Motor neuron (in vitro differentiated cells): ENCODE measurements around the gene DPAGT1. TPM values are rescaled to one million over a fixed set of nuclear protein-coding genes. Genes with fewer than 3 reads are reported as not detected.
"Not testable (repeated sequence)": the region's sequence is repeated elsewhere in the genome, so short reads cannot be mapped to it uniquely, and the experiment has no call there.

ENCODE experiments used
- ATAC-seq, 8 experiments: fragments of 200-7000 bp; cut with Tn5 transposase; replicated peaks in 6 of 8; 2 replicates each; pipeline ENCODE4 v1.8.0; 2021; ENCODE audit warnings: mild to moderate bottlenecking in 8 of 8, moderate library complexity in 8 of 8
- H3K27ac ChIP-seq, 2 donors: fragments of 250-450 bp; sonication (Bioruptor Pico); 2 replicates each; pipeline ENCODE4 v1.9.0; 2021; ENCODE audit warnings: antibody characterized with exemption in 2 of 2, mild to moderate bottlenecking in 2 of 2, moderate library complexity in 1 of 2
- H3K4me1 ChIP-seq, 2 donors: fragments of 250-450 bp; sonication (Bioruptor Pico); replicated peaks in 1 of 2; 2 replicates each; pipeline ENCODE4 v1.6.1; 2021; ENCODE audit warnings: antibody characterized with exemption in 2 of 2, mild to moderate bottlenecking in 2 of 2, moderate library complexity in 1 of 2
- H3K4me3 ChIP-seq, 5 donors: fragments of 250-450 bp; sonication (Bioruptor Pico); 2 replicates each; pipeline ENCODE4 v1.9.0; 2021; ENCODE audit warnings: antibody characterized with exemption in 5 of 5, mild to moderate bottlenecking in 5 of 5, moderate library complexity in 4 of 5
- WGBS, 10 experiments: fragments of 450-650 bp; shearing (Covaris generic); methylation state at CpG; one replicate each; pipeline ENCODE4 v1.0.0; 2022; 5-methylcytosine and 5-hydroxymethylcytosine counted together
- in situ Hi-C, 9 experiments: fragments of 400-800 bp; cut with MboI; loops; one replicate each; pipeline ENCODE4 v1.15.0; 2021; ENCODE audit warnings: low sequenced_read_pairs in 9 of 9, low pct_unique_long_range_greater_than_20kb in 2 of 9; ENCODE audit not compliant: unreplicated experiment in 9 of 9
- total RNA-seq, 8 experiments: library from RNA; unstranded; fragments of 300-600 nt; gene quantifications; 2 replicates each; pipeline versions ENCODE4 v1.2.3 to v1.2.4, GENCODE V29; 2022

DPAGT1 gene
- total RNA-seq, 8 experiments from 2014 or later: 22.1 to 58.9 (median 36.5) TPM

DNA sequence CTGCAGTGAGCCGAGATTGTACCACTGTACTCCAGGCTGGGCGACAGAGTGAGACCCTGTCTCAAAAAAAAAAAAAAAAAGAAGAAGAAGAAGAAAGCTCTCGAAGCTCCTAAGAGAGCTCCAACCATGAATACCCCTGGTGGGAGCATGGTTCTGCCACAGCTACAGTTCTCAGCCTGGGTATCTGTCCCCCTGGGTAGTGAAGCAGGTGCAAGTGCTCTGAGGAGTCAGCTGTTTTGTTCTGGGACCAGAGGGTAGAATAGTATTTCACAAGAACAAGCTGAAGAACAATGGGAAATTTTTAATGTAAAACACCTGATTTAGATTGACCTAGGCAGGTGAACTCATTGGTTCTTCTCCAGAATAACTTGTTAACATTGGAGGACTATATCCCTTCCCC lies 40.4 kb downstream of the DPAGT1 start:
- Histone ChIP-seq H3K4me1 (peaks cover 5 to 6% of the 10 kb centered on the region in 2 donors), H3K4me3 (no peak overlapping the region), H3K27ac (no peak overlapping the region)
- no peak for ATAC-seq
- WGBS, 10 experiments: 60 to 100% (median 95%) methylated on average over 1 to 3 of the region's 3 CpGs; no CpG with 5 or more reads in 6 of the 10 experiments
- in situ Hi-C loops: no loop called here

DNA sequence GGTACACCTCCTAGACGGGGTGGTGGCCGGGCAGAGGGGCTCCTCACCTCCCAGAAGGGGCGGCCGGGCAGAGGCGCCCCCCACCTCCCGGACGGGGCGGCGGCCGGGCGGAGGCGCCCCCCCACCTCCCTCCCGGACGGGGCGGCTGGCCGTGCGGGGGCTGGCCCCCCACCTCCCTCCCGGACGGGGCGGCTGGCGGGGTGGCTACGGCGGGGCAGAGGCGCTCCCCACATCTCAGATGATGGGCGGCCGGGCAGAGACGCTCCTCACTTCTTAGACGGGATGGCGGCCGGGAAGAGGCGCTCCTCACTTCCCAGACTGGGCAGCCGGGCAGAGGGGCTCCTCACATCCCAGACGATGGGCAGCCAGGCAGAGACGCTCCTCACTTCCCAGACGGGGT lies 42.5 kb downstream of the DPAGT1 start:
- in situ Hi-C loops: not testable (repeated sequence)
- no CpG with 5 or more reads among the region's 35 CpGs for WGBS, 10 experiments

DNA sequence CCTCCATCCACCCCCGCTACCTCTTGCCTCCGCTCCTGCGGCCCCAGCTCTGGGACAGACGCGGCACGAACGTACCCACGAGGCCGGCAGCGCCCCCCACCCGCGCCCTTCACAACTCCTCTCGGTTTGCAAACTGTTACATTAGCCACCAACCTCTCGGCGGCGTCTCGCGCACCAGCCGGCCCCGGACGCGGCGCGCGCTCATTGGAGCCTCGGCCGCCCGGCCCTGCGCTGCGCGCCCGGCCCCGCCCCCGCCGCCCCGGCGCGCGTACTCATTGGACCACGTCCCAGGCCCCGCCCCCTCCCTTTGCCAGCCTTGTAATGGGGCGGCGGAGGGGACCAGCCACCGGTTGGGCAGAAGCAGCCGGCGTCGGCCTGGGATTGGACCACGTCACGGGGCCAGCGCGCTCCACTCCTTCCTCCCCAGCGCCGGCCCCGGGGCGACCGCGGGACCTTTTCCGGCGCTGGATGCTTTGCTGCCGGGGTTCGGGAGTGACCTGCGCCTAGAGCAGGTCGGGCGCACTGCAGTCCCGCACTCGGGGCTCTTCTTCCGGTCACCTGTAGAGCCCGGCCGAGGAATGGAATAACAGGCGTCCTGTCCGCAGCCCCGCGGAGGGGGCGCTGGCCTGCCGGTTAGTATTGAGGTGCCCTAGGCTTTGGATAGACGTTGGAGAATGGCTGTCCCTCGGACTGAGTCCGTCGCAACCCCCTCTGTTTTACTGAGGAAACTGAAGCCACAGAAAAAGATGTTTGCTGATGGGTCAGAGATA lies 44.5 kb downstream of the DPAGT1 start, which contains the start of gene HYOU1:
TSS of gene HYOU1 (minus strand) at position 206 of the 770 bp plus-strand sequence. CDS start 1,045 bp downstream, outside the sequence.
- in situ Hi-C loops: no loop called here
- 0 to 9% (median 0%) methylated on average over 3 to 10 of the region's 79 CpGs; no CpG with 5 or more reads in 3 of the 10 experiments for WGBS, 10 experiments

More for the DNA sequence above, 42.5 kb downstream of the DPAGT1 start:
- not testable (repeated sequence) for H3K4me3 ChIP-seq, ATAC-seq, H3K27ac ChIP-seq
- peaks cover 12 to 13% of the 10 kb centered on the region in 2 donors for H3K4me1 ChIP-seq

DNA sequence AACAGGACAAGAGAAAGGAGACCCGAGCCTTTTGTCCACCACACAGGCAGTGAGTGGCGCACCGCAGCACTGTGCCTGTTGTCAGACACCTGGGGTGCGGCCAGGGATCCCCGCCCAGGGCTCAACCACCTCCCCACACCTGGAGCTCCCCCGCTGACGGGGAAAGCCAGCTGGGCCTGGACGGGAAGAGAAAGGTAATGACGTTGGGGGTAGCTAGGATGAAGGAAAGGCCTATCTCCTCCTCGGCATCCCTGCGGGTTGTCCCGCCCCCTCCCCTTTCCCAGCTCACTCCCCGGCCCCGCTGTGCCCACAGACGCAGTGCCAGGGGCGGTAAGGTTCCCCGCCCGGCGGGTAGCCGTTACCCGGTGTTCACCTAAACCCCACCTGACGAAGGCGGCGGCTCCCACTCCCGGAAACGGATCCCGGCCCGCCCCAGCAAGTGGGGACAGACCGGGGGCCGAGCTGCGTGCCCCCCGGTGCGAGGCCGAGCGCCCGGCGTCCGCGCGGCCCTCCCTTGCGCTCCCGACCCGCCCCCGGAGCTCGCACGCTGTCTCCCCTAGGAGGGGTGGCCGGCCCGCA lies 45.1 kb downstream of the DPAGT1 start:
- peaks cover 12 to 13% of the 10 kb centered on the region in 2 donors for H3K4me1 ChIP-seq
- ATAC-seq: peak; percentile 3 to 17 (median 7)
- peak overlapping the region; percentile 84 to 87 for H3K27ac ChIP-seq
- H3K4me3 ChIP-seq: peak overlapping the region; percentile 65 to 91 (median 77)
- in situ Hi-C loops: no loop called here
- WGBS, 10 experiments: 0% methylated on average over 1 to 5 of the region's 48 CpGs; no CpG with 5 or more reads in 5 of the 10 experiments

More for the DNA sequence above, 44.5 kb downstream of the DPAGT1 start, which contains the start of gene HYOU1:
- peak within 1 kb of the TSS; percentile 65 to 91 (median 77) for H3K4me3 ChIP-seq
- peaks cover 12 to 13% of the 10 kb centered on the region in 2 donors for H3K4me1 ChIP-seq
- H3K27ac ChIP-seq: peak within 1 kb of the TSS; percentile 84 to 87
- peak; percentile 90 to 96 (median 94) for ATAC-seq

DNA sequence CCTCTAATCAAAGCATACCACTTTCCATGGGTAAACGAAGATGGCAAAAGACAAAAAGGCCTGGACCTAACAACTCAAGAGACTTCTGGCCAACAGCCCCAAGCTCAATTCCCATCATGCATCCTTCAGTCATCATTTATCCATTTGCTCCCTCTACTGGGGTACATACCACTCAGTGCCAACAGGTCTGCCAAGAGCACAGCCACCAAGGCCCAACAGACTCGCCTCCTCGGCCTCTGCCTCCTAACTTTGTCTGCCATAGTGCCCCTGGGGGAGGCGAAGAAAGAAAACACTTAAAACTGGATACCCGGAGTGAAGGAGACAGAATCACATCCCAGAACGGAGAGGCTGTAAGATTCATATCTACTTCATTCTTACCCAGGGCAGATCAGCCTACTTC lies 45.8 kb downstream of the DPAGT1 start:
- ATAC-seq: no peak
- 13 to 82% (median 34%) methylated on average over 1 to 6 of the region's 6 CpGs; no CpG with 5 or more reads in 1 of the 10 experiments for WGBS, 10 experiments
- Histone ChIP-seq H3K4me1 (peaks cover 12 to 13% of the 10 kb centered on the region in 2 donors), H3K27ac (peak overlapping the region in 1 of 2 donors; percentile 87), H3K4me3 (peak overlapping the region; percentile 65 to 91 (median 77))
- in situ Hi-C loops: no loop called here

DNA sequence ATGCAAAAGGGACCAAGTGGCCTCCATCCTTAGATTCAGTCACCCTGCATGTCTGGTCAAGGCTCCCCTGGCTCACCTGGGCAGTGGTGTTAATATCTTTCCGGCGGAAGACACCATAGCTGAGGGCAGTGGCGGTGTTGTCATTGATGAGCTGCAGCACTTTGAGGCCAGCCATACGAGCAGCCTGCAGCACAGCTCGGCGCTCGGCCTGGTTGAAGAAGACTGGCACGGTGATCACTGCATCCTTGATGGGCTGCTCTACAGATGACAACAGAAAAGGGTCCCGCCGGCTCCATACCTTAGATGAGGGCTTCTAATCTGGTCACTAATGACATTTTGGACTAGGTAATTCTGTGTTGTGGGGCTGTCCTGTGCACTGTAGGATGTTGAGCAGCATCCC lies 47.2 kb downstream of the DPAGT1 start:
- in situ Hi-C loops: no loop called here
- H3K27ac ChIP-seq: no peak overlapping the region
- H3K4me1 ChIP-seq: peaks cover 12 to 13% of the 10 kb centered on the region in 2 donors
- WGBS, 10 experiments: 90 to 100% (median 100%) methylated on average over 2 to 4 of the region's 10 CpGs; no CpG with 5 or more reads in 7 of the 10 experiments
- no peak overlapping the region for H3K4me3 ChIP-seq
- ATAC-seq: no peak

DNA sequence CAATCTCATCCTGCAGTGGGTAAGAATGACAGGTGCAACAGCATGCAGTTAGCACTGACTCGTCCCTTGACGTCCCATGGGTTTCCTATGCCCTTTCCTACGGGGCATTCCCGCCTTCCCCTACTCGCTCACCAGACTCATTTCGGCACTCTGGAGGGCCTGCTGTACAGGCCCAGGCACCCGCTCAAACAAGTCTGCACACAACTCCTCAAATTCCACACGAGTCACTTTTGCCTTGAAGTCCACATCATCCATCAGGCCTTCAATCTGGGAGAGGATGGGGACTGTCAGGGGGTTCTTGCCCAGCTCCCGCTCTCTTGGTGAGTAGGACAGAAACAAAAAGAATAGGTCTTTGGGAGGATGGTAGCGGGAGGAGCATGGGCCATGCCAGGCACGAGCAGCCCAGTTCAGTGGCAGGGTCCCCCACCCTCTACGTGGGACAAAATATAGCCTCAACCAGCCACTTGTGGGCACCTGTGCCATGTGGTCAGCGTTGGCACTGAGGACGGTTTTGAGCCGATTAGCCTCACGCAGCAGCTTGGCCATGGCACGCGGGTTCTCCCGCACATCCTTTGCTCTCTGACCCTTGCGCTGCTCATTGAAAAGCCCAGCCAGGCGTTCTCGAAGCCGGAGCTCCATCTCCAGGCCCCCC lies 49.4 kb downstream of the DPAGT1 start:
- H3K27ac ChIP-seq: no peak overlapping the region
- in situ Hi-C loops: no loop called here
- 93 to 100% (median 96%) methylated on average over 6 to 14 of the region's 23 CpGs; no CpG with 5 or more reads in 3 of the 10 experiments for WGBS, 10 experiments
- no peak overlapping the region for H3K4me3 ChIP-seq
- ATAC-seq: no peak
- H3K4me1 ChIP-seq: peaks cover 7% of the 10 kb centered on the region in 2 donors

DNA sequence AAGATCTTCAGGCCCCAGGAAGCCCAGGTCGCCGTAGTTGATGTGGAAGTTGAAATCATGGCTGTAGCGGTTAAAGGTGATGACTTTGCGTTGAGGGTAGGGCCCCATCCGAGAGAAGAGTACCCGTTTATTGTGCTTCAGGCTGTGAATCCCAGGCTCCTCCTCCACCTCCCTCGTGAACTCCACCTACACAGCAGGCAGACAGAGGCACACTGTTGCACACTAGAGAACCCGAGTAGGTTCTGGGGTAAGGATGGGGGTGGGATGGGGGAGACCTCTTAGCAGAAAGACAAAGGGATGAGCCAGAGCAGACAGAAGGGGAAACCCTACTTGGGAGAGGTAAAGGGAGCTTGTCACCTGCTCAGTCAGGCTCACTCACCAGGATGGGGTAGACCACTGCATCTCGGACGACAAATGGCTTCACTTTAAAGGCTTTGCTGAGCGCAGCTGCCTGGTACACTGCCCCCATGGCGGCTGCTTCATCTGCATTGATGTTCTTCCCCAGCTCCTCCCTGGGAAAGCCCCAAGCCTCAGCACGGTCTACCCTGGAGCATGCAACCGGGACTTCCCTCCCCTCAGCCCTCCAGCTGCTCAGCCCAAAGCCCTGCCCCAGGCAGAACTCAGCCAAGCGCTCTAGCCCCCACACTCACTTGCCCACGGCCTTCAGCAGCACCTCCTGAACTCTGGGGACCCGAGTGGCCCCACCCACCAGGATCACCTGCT lies 50.1 kb downstream of the DPAGT1 start:
- H3K27ac ChIP-seq: no peak overlapping the region
- H3K4me1 ChIP-seq: peaks cover 7% of the 10 kb centered on the region in 2 donors
- ATAC-seq: peak in 1 of 8 experiments; percentile 5
- in situ Hi-C loops: no loop called here
- WGBS, 10 experiments: 60 to 100% (median 86%) methylated on average over 1 to 5 of the region's 17 CpGs; no CpG with 5 or more reads in 6 of the 10 experiments
- H3K4me3 ChIP-seq: no peak overlapping the region

DNA sequence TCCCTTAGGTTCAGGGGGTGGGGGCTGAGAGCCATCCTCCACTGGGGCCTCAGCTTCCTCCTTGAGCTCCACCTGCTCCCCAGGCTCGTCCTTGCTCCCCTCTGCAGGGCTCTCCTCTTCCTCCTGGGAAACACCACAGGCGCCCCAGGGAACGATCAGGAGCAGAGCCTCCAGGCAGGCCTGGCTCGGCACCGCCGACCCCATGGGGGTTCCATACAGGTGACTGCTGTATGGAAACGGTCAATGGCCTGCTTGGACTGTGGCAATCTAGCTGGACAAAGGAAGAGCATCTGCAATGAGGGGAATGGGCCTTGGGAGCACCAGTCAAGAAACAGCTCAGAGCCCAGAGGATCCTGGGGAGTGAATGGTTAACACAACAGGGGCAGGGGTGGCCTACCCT lies 52.6 kb downstream of the DPAGT1 start:
- in situ Hi-C loops: no loop called here

DNA sequence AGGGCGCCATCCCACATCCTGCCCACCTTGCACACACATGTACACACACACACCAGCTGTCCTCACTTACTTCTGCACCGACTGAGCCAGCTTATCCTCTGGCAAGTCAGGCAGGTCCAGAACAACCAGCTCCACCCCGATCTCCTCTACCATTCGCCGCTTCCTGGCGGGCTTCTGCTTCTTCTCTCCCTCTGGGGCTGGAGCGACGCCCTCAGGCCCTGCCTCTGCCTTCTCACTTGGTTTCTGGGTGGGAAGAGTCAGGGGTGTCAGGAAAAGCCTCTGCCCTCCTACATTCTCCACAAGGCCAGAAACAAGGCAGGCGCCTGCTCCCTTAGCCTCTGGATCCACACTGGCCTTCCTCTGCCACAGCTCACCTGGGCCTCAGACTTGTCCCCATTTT lies 53.0 kb downstream of the DPAGT1 start:
- no peaks in the 10 kb centered on the region for H3K4me1 ChIP-seq
- in situ Hi-C loops: no loop called here
- no peak overlapping the region for H3K4me3 ChIP-seq
- WGBS, 10 experiments: 62 to 100% (median 96%) methylated on average over 3 to 8 of the region's 9 CpGs; no CpG with 5 or more reads in 6 of the 10 experiments
- no peak overlapping the region for H3K27ac ChIP-seq
- ATAC-seq: no peak

More for the DNA sequence above, 52.6 kb downstream of the DPAGT1 start:
- H3K4me3 ChIP-seq: no peak overlapping the region
- H3K27ac ChIP-seq: no peak overlapping the region
- ATAC-seq: peak in 1 of 8 experiments; percentile 10
- no peaks in the 10 kb centered on the region for H3K4me1 ChIP-seq
- 92 to 100% (median 95%) methylated on average over 2 to 5 of the region's 7 CpGs; no CpG with 5 or more reads in 7 of the 10 experiments for WGBS, 10 experiments

DNA sequence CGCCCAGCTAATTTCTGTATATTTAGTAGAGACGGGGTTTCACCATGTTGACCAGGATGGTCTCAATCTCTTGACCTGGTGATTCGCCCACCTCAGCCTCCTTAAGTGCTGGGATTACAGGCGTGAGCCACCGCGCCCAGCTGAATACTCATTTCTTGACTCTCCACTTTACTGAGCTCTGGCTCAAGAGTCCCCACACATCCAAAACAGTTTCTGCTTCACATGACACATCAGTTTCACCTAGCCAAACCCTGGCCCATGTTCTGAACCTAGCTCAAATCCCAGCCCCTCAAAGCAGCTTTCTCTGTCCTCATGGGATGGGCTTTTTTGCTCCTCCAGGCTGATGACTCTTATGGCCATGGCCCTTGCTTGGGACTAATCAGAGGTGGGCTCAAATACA lies 54.4 kb downstream of the DPAGT1 start:
- WGBS, 10 experiments: 90 to 100% (median 97%) methylated on average over 1 to 5 of the region's 6 CpGs; no CpG with 5 or more reads in 4 of the 10 experiments
- Histone ChIP-seq H3K4me1 (no peaks in the 10 kb centered on the region), H3K27ac (no peak overlapping the region), H3K4me3 (no peak overlapping the region)
- in situ Hi-C loops: no loop called here
- no peak for ATAC-seq
